H1 (cell line): ENCODE data around the gene TSPAN9. TPM values are rescaled to one million over a fixed set of nuclear protein-coding genes. Genes with fewer than 3 reads are reported as not detected.

ENCODE experiments used
- CTCF ChIA-PET: fragments of 300-600 bp; sonication (Branson Sonifier 250); formaldehyde crosslinking; loops from one replicate; lab custom pipeline; 2021; ENCODE audit not compliant: partially characterized antibody; lab: Charles Lee
- POLR2A ChIA-PET: fragments of 300-600 bp; sonication (Branson Sonifier 250); formaldehyde crosslinking; loops from one replicate; lab custom pipeline; 2021; ENCODE audit warnings: inconsistent platforms; ENCODE audit not compliant: partially characterized antibody; lab: Charles Lee
- DNase-seq, 2 experiments: peaks; one replicate each; pipeline versions ENCODE4 v3.0.0 to v3.0.0-alpha.2; 2010 to 2022; ENCODE audit warnings: low spot score in 2 of 2, low read depth in 1 of 2, mixed read lengths in 1 of 2
- FAIRE-seq: peaks from 2 replicates; lab custom pipeline; 2011; peaks lifted over from hg19 to GRCh38; lab: Jason Lieb, UNC
- H2AFZ ChIP-seq: 2 replicates; pipeline ENCODE4 v1.8.1; 2012; ENCODE audit warnings: low read length, inconsistent platforms
- H2AK5ac ChIP-seq: 2 replicates; pipeline ENCODE4 v1.6.1; 2013; ENCODE audit warnings: low read depth, low read length
- H2BK120ac ChIP-seq: replicated peaks from 2 replicates; pipeline ENCODE3; 2013; ENCODE audit warnings: low read depth, low read length, inconsistent platforms
- H2BK12ac ChIP-seq: 2 replicates; pipeline ENCODE4 v1.6.1; 2013; ENCODE audit warnings: low read depth, low read length
- H2BK15ac ChIP-seq: 2 replicates; pipeline ENCODE4 v1.6.1; 2013; ENCODE audit warnings: low read length
- H2BK20ac ChIP-seq: 2 replicates; pipeline ENCODE4 v1.6.1; 2013; ENCODE audit warnings: low read length
- H2BK5ac ChIP-seq: 2 replicates; pipeline ENCODE4 v1.6.1; 2013; ENCODE audit warnings: low read depth, low read length
- H3K14ac ChIP-seq: 2 replicates; pipeline ENCODE4 v1.6.1; 2013; ENCODE audit warnings: inconsistent platforms; ENCODE audit not compliant: insufficient read length
- H3K18ac ChIP-seq: 2 replicates; pipeline ENCODE4 v1.6.1; 2013; ENCODE audit warnings: low read length; ENCODE audit errors: extremely low read depth
- H3K23ac ChIP-seq: 2 replicates; pipeline ENCODE4 v1.6.1; 2013; ENCODE audit warnings: inconsistent platforms; ENCODE audit not compliant: insufficient read length
- H3K23me2 ChIP-seq: 2 replicates; pipeline ENCODE4 v1.6.1; 2013; ENCODE audit warnings: low read depth, low read length
- H3K27ac ChIP-seq: 2 replicates; pipeline ENCODE4 v1.6.1; 2011; ENCODE audit warnings: low read depth, low read length, inconsistent platforms
- H3K27me3 ChIP-seq, 4 experiments: replicated peaks in 1 of 4; 1 replicate in 1 of 4; 2 replicates in 3 of 4; pipeline versions ENCODE4 v1.6.1 to v1.8.1; 2011 to 2013; ENCODE audit warnings: low read length in 3 of 4, mild to moderate bottlenecking in 3 of 4, inconsistent platforms in 2 of 4, mixed read lengths in 2 of 4, moderate library complexity in 1 of 4; ENCODE audit not compliant: control insufficient read depth in 3 of 4, insufficient read depth in 3 of 4; ENCODE audit errors: extremely low read depth in 1 of 4
- H3K36me3 ChIP-seq, 4 experiments: 2 replicates each; pipeline versions ENCODE4 v1.6.1 to v1.8.1; 2011 to 2013; ENCODE audit warnings: mild to moderate bottlenecking in 4 of 4, low read length in 3 of 4, moderate library complexity in 2 of 4, control low read depth in 1 of 4, inconsistent platforms in 1 of 4; ENCODE audit not compliant: insufficient read depth in 4 of 4, control insufficient read depth in 2 of 4
- H3K4ac ChIP-seq: replicated peaks from 2 replicates; pipeline ENCODE3; 2013; ENCODE audit warnings: low read length, low read depth, mixed read lengths, inconsistent platforms; ENCODE audit not compliant: insufficient read length
- H3K4me1 ChIP-seq, 4 experiments: replicated peaks in 1 of 4; 1 replicate in 1 of 4; 2 replicates in 3 of 4; pipeline versions ENCODE4 v1.6.1 to v1.8.1; 2011 to 2013; ENCODE audit warnings: low read length in 3 of 4, inconsistent platforms in 2 of 4, mixed read lengths in 1 of 4; ENCODE audit not compliant: insufficient read depth in 4 of 4, control insufficient read depth in 3 of 4
- H3K4me2 ChIP-seq, 2 experiments: 2 replicates each; pipeline versions ENCODE4 v1.6.1 to v1.8.1; 2011 to 2013; ENCODE audit warnings: low read depth in 2 of 2, low read length in 2 of 2, control low read depth in 1 of 2, inconsistent platforms in 1 of 2, mild to moderate bottlenecking in 1 of 2; ENCODE audit not compliant: insufficient read depth in 1 of 2
- H3K4me3 ChIP-seq, 4 experiments: fragments of 200-600, 300-600 bp in 1 of 4; sonication (generic), shearing (Covaris generic), sonication (Bioruptor Twin) in 1 of 4; 2 replicates each; pipeline versions ENCODE4 v1.5.1 to v1.8.1; 2011 to 2016; ENCODE audit warnings: low read length in 4 of 4, low read depth in 3 of 4, control low read depth in 2 of 4, inconsistent platforms in 2 of 4, mild to moderate bottlenecking in 2 of 4, mixed read lengths in 1 of 4, moderate library complexity in 1 of 4; ENCODE audit not compliant: insufficient read depth in 2 of 4; ENCODE audit errors: extremely low read depth in 1 of 4
- H3K56ac ChIP-seq: replicated peaks from 2 replicates; pipeline ENCODE3; 2013; ENCODE audit warnings: low read depth, mild to moderate bottlenecking, mixed read lengths, low read length, inconsistent platforms; ENCODE audit not compliant: insufficient read length
- H3K79me1 ChIP-seq: 2 replicates; pipeline ENCODE4 v1.6.1; 2013; ENCODE audit warnings: low read depth, low read length, control low read depth
- H3K79me2 ChIP-seq, 2 experiments: 2 replicates each; pipeline versions ENCODE4 v1.6.1 to v1.8.1; 2012 to 2013; ENCODE audit warnings: low read length in 2 of 2, mild to moderate bottlenecking in 2 of 2, inconsistent platforms in 1 of 2; ENCODE audit not compliant: insufficient read depth in 2 of 2, control insufficient read depth in 1 of 2
- H3K9ac ChIP-seq, 4 experiments: replicated peaks in 1 of 4; 1 replicate in 1 of 4; 2 replicates in 3 of 4; pipeline versions ENCODE4 v1.6.1 to v1.8.1; 2011 to 2013; ENCODE audit warnings: low read depth in 3 of 4, low read length in 3 of 4, control low read depth in 2 of 4, mild to moderate bottlenecking in 2 of 4, moderate library complexity in 2 of 4, inconsistent platforms in 1 of 4; ENCODE audit errors: extremely low read depth in 1 of 4
- H3K9me3 ChIP-seq, 2 experiments: 2 replicates each; pipeline versions ENCODE4 v1.6.1 to v1.8.1; 2012 to 2013; ENCODE audit warnings: mild to moderate bottlenecking in 2 of 2, moderate library complexity in 2 of 2, control low read depth in 1 of 2, inconsistent platforms in 1 of 2, low read depth in 1 of 2, low read length in 1 of 2, mixed read lengths in 1 of 2; ENCODE audit not compliant: insufficient read depth in 2 of 2
- H4K20me1 ChIP-seq, 2 experiments: replicated peaks in 1 of 2; 2 replicates each; pipeline versions ENCODE3 to v1.8.1; 2011 to 2013; ENCODE audit warnings: inconsistent platforms in 2 of 2, low read length in 2 of 2, mild to moderate bottlenecking in 1 of 2; ENCODE audit not compliant: insufficient read depth in 2 of 2, control insufficient read depth in 1 of 2
- H4K5ac ChIP-seq: 2 replicates; pipeline ENCODE4 v1.6.1; 2013; ENCODE audit warnings: low read length, low read depth, mixed read lengths, inconsistent platforms; ENCODE audit not compliant: insufficient read length
- H4K8ac ChIP-seq: 2 replicates; pipeline ENCODE4 v1.8.0; 2013; ENCODE audit warnings: mild to moderate bottlenecking, moderate library complexity, low read length, inconsistent platforms; ENCODE audit not compliant: insufficient read depth; ENCODE audit errors: extremely low read depth
- H4K91ac ChIP-seq: replicated peaks from 2 replicates; pipeline ENCODE3; 2013; ENCODE audit warnings: low read length, mixed read lengths, inconsistent platforms; ENCODE audit not compliant: insufficient read length
- JUND ChIP-seq: IDR thresholded peaks from 2 replicates; pipeline ENCODE4 v1.6.1; 2011; ENCODE audit warnings: mild to moderate bottlenecking, improper control_type of control experiment, low read length
- SRF ChIP-seq: IDR thresholded peaks from 2 replicates; pipeline ENCODE4 v1.6.1; 2011; ENCODE audit warnings: mild to moderate bottlenecking, low read depth, low read length, moderate library complexity
- TAF1 ChIP-seq: IDR thresholded peaks from 2 replicates; pipeline ENCODE4 v1.6.1; 2011; ENCODE audit warnings: mild to moderate bottlenecking, low read depth, low read length
- WGBS, 2 experiments: shearing (Covaris generic) in 1 of 2; methylation state at CpG; one replicate each; pipeline versions ENCODE4 v1.1.6 to v1.1.7; 2013 to 2015; ENCODE audit warnings: low lambda C conversion rate in 2 of 2, mixed read lengths in 2 of 2, inconsistent platforms in 1 of 2, low coverage in 1 of 2, missing lambda C conversion rate in 1 of 2; ENCODE audit not compliant: insufficient replicate concordance in 2 of 2, insufficient coverage in 1 of 2, insufficient read length in 1 of 2; ENCODE audit errors: extremely low coverage in 1 of 2, missing lambda C conversion rate in 1 of 2; 5-methylcytosine and 5-hydroxymethylcytosine counted together
- polyA plus RNA-seq, 7 experiments: library from polyadenylated mRNA; depleted of rRNA in 3 of 7; stranded (reverse) in 5 of 7; unstranded in 2 of 7; fragments of >200 nt in 5 of 7; fragments of 200-250 nt in 2 of 7; gene quantifications; 1 replicate in 5 of 7; 2 replicates in 1 of 7; 4 replicates in 1 of 7; pipeline versions ENCODE4 v1.2.1 to v1.2.3, GENCODE V29; 2011 to 2013; ENCODE audit warnings: missing spikeins in 2 of 7, mixed read lengths in 2 of 7
- total RNA-seq: library from RNA; stranded (reverse); fragmentation: NEBNext Ultra II Directional; extraction: Animal tissue kit (Norgen Biotek cat#: 25700); gene quantifications from 2 replicates; pipeline ENCODE4 v1.2.1, GENCODE V29; 2021

Gene TSPAN9
- total and polyA plus RNA-seq, 2 of the 8 experiments (the other 6 are each of a cell fraction or from before 2014, with no cell fraction given) = 11.5 to 29.1 TPM

- Histone ChIP-seq H3K79me1 (no peaks in the 10 kb centered on the region; the same call in 1 of the 2 replicates), H3K9me3 (no peaks in the 10 kb centered on the region), H2BK5ac (peak overlapping the region; percentile 44; the same call in 1 of the 2 replicates), H3K4me3 (no peak overlapping the region), H3K23ac (no peak overlapping the region), H2BK12ac (no peak overlapping the region), H2AFZ (no peak overlapping the region), H2BK120ac (no peak overlapping the region), H3K23me2 (no peaks in the 10 kb centered on the region), H4K20me1 (peaks cover 0 to 2% of the 10 kb centered on the region in 2 experiments), H3K4me1 (peaks cover 0 to 7% (median 3%) of the 10 kb centered on the region in 4 experiments; a peak in 4 of 7 replicates), H2BK15ac (no peak overlapping the region), H3K56ac (no peak overlapping the region), H3K9ac (no peak overlapping the region), H3K79me2 (no peaks in the 10 kb centered on the region), H4K5ac (no peak overlapping the region), H3K14ac (no peak overlapping the region), H2BK20ac (no peak overlapping the region), H3K4ac (no peak overlapping the region), H3K27me3 (no peaks in the 10 kb centered on the region), H3K18ac (no peak overlapping the region), H3K4me2 (no peak overlapping the region), H3K36me3 (no peaks in the 10 kb centered on the region), H2AK5ac (no peak overlapping the region), H3K27ac (no peak overlapping the region), H4K8ac (peak overlapping the region; percentile 11; the same call in 1 of the 2 replicates), H4K91ac (no peak overlapping the region)
- 77% methylated on average over 8 of the region's 8 CpGs; no CpG with 5 or more reads in 1 of the 2 experiments for WGBS, 2 experiments
- TF ChIP-seq SRF (no peak), JUND (no peak), TAF1 (no peak)
- DNase-seq (no peak), FAIRE-seq (no peak)
- POLR2A ChIA-PET = interaction anchor here (1.1 kb wide), 1 partner anchor 29 kb away, joined by 3 read pairs; no protein-coding TSS in a partner anchor
- CTCF ChIA-PET = interaction anchor here (0.9 to 7.6 kb wide), 12 partner anchors 9 to 145 kb away, joined by 3 to 77 read pairs (median 4); no protein-coding TSS in a partner anchor
Observed at GRCh38 chr12:3266638-3267037, 189.5 kb downstream of the TSPAN9 start.
